Nephron progenitor cell (in vitro differentiated cells): Measurements from ENCODE around the gene VTA1.

Experiments
- DNase-seq: peaks from one replicate; pipeline ENCODE4 v3.0.0; 2021
- H3K27ac Mint-ChIP-seq: 2 replicates; pipeline ENCODE4 v1.8.0; 2021; ENCODE audit warnings: mild to moderate bottlenecking, moderate library complexity, mixed read lengths
- H3K27me3 Mint-ChIP-seq: 2 replicates; pipeline ENCODE4 v1.8.0; 2021; ENCODE audit warnings: mild to moderate bottlenecking, low read depth, mixed read lengths; ENCODE audit not compliant: poor library complexity
- H3K36me3 Mint-ChIP-seq: 2 replicates; pipeline ENCODE4 v1.8.0; 2021; ENCODE audit warnings: low read depth, mixed read lengths
- H3K4me1 Mint-ChIP-seq: 2 replicates; pipeline ENCODE4 v1.8.0; 2021; ENCODE audit warnings: mixed read lengths
- H3K4me3 Mint-ChIP-seq: 2 replicates; pipeline ENCODE4 v1.8.0; 2021; ENCODE audit warnings: mild to moderate bottlenecking, moderate library complexity, mixed read lengths
- H3K9me3 Mint-ChIP-seq: 2 replicates; pipeline ENCODE4 v1.8.0; 2021; ENCODE audit warnings: mild to moderate bottlenecking, moderate library complexity, mixed read lengths
- CTCF ChIP-seq: fragments of 200-600 bp; sonication (generic); IDR thresholded peaks from 2 replicates; pipeline ENCODE4 v1.5.0; 2021; ENCODE audit warnings: antibody characterized with exemption

Gene VTA1

GRCh38 chr6:142236691-142237090 lies 89.6 kb downstream of the VTA1 start:
- no peak for TF ChIP-seq CTCF
- Mint-ChIP-seq H3K4me3 (no peak overlapping the region), H3K27ac (no peak overlapping the region), H3K36me3 (no peaks in the 10 kb centered on the region), H3K27me3 (no peaks in the 10 kb centered on the region), H3K4me1 (peaks cover 9% of the 10 kb centered on the region), H3K9me3 (no peaks in the 10 kb centered on the region)
- DNase-seq: no peak

GRCh38 chr6:142238881-142239280 lies 91.8 kb downstream of the VTA1 start:
- TF ChIP-seq CTCF: no peak
- Mint-ChIP-seq H3K4me1 (no peaks in the 10 kb centered on the region), H3K27me3 (no peaks in the 10 kb centered on the region), H3K9me3 (no peaks in the 10 kb centered on the region), H3K36me3 (no peaks in the 10 kb centered on the region), H3K4me3 (no peak overlapping the region), H3K27ac (no peak overlapping the region)
- DNase-seq: no peak

GRCh38 chr6:142240179-142240578 lies 93.1 kb downstream of the VTA1 start:
- no peak for DNase-seq
- no peak for TF ChIP-seq CTCF
- H3K4me1 Mint-ChIP-seq: no peaks in the 10 kb centered on the region

GRCh38 chr6:142241061-142241460 lies 94.0 kb downstream of the VTA1 start:
- H3K27me3 Mint-ChIP-seq: peaks cover 4% of the 10 kb centered on the region
- H3K4me3 Mint-ChIP-seq: no peak overlapping the region

More at GRCh38 chr6:142240179-142240578, 93.1 kb downstream of the VTA1 start:
- H3K9me3 Mint-ChIP-seq: no peaks in the 10 kb centered on the region
- H3K36me3 Mint-ChIP-seq: no peaks in the 10 kb centered on the region
- no peak overlapping the region for H3K4me3 Mint-ChIP-seq
- peaks cover 4% of the 10 kb centered on the region for H3K27me3 Mint-ChIP-seq
- no peak overlapping the region for H3K27ac Mint-ChIP-seq

GRCh38 chr6:142242269-142242668 lies 95.2 kb downstream of the VTA1 start:
- H3K4me1 Mint-ChIP-seq: no peaks in the 10 kb centered on the region
- no peak overlapping the region for H3K4me3 Mint-ChIP-seq
- H3K36me3 Mint-ChIP-seq: no peaks in the 10 kb centered on the region
- no peaks in the 10 kb centered on the region for H3K9me3 Mint-ChIP-seq
- no peak for DNase-seq
- no peak for TF ChIP-seq CTCF
- peaks cover 4% of the 10 kb centered on the region for H3K27me3 Mint-ChIP-seq
- H3K27ac Mint-ChIP-seq: no peak overlapping the region

More at GRCh38 chr6:142241061-142241460, 94.0 kb downstream of the VTA1 start:
- Mint-ChIP-seq H3K4me1 (no peaks in the 10 kb centered on the region), H3K9me3 (no peaks in the 10 kb centered on the region), H3K27ac (no peak overlapping the region), H3K36me3 (no peaks in the 10 kb centered on the region)
- no peak for TF ChIP-seq CTCF
- no peak for DNase-seq

- Mint-ChIP-seq H3K9me3 (no peaks in the 10 kb centered on the region), H3K27ac (no peak overlapping the region), H3K4me1 (no peaks in the 10 kb centered on the region), H3K36me3 (no peaks in the 10 kb centered on the region), H3K27me3 (peaks cover 4% of the 10 kb centered on the region), H3K4me3 (no peak overlapping the region)
- no peak for DNase-seq
- TF ChIP-seq CTCF: no peak
Measured at GRCh38 chr6:142246960-142247359, 99.9 kb downstream of the VTA1 start.
